GM12892 (cell line): Measurements from ENCODE around the gene HSPA12A.

Source experiments
- POLR2A ChIP-seq: IDR thresholded peaks from 2 replicates; pipeline ENCODE4 v1.6.1; 2011; ENCODE audit warnings: low read depth, low read length, control low read depth
- POLR2AphosphoS5 ChIP-seq: IDR thresholded peaks from 2 replicates; pipeline ENCODE4 v1.6.1; 2011; ENCODE audit warnings: low read depth, low read length, control low read depth
- TAF1 ChIP-seq: IDR thresholded peaks from 2 replicates; pipeline ENCODE4 v1.6.1; 2011; ENCODE audit warnings: low read depth, mild to moderate bottlenecking, control low read depth, low read length, borderline replicate concordance

GRCh38 chr10:116768786-116769185 lies 26.4 kb upstream of the HSPA12A start:
- TF ChIP-seq POLR2AphosphoS5, result no peak
- TF ChIP-seq POLR2A, result no peak
- no peak for TF ChIP-seq TAF1
